H9 (cell line): ENCODE measurements around the gene SNX33. TPM values are rescaled to one million over a fixed set of nuclear protein-coding genes. Genes with fewer than 3 reads are reported as not detected.
"Not testable (repeated sequence)": the region's sequence is repeated elsewhere in the genome, so short reads cannot be mapped to it uniquely, and the experiment has no call there.

Experiments
- DNase-seq: peaks from one replicate; pipeline ENCODE4 v3.0.0-alpha.2; 2017
- H2AFZ ChIP-seq: one replicate; pipeline ENCODE4 v1.6.1; 2013; ENCODE audit warnings: mild to moderate bottlenecking, low read length, control low read depth, moderate library complexity
- H2AK5ac ChIP-seq: 2 replicates; pipeline ENCODE4 v1.6.1; 2013; ENCODE audit warnings: low read length, control low read depth, mixed read lengths; ENCODE audit not compliant: insufficient read length
- H2BK120ac ChIP-seq: one replicate; pipeline ENCODE4 v1.6.1; 2013; ENCODE audit warnings: low read depth, mild to moderate bottlenecking, low read length, control low read depth, inconsistent platforms; ENCODE audit not compliant: poor library complexity, severe bottlenecking
- H2BK12ac ChIP-seq: 2 replicates; pipeline ENCODE4 v1.6.1; 2013; ENCODE audit warnings: low read length, control low read depth, mixed read lengths, low read depth; ENCODE audit not compliant: insufficient read length
- H2BK15ac ChIP-seq: 2 replicates; pipeline ENCODE4 v1.6.1; 2013; ENCODE audit warnings: low read depth, low read length, control low read depth
- H2BK20ac ChIP-seq: one replicate; pipeline ENCODE4 v1.6.1; 2013; ENCODE audit warnings: low read depth, mild to moderate bottlenecking, low read length, control low read depth, inconsistent platforms; ENCODE audit not compliant: poor library complexity, severe bottlenecking
- H2BK5ac ChIP-seq: 2 replicates; pipeline ENCODE4 v1.6.1; 2013; ENCODE audit warnings: low read length, control low read depth, mixed read lengths; ENCODE audit not compliant: insufficient read length
- H3K14ac ChIP-seq: 2 replicates; pipeline ENCODE4 v1.6.1; 2013; ENCODE audit warnings: low read length, control low read depth; ENCODE audit not compliant: insufficient read depth
- H3K18ac ChIP-seq: 2 replicates; pipeline ENCODE4 v1.6.1; 2013; ENCODE audit warnings: low read depth, mild to moderate bottlenecking, mixed read lengths, low read length, control low read depth; ENCODE audit not compliant: insufficient read length
- H3K23ac ChIP-seq: 2 replicates; pipeline ENCODE4 v1.6.1; 2013; ENCODE audit warnings: low read length, control low read depth, mixed read lengths, low read depth; ENCODE audit not compliant: insufficient read length
- H3K23me2 ChIP-seq: 2 replicates; pipeline ENCODE4 v1.6.1; 2013; ENCODE audit warnings: low read depth, mild to moderate bottlenecking, mixed read lengths, low read length, control low read depth; ENCODE audit not compliant: insufficient read length, poor library complexity, severe bottlenecking
- H3K27ac ChIP-seq: 2 replicates; pipeline ENCODE4 v1.5.1; 2013; ENCODE audit warnings: low read length, control low read depth, mixed read lengths, low read depth; ENCODE audit not compliant: insufficient read length
- H3K27me3 ChIP-seq: 2 replicates; pipeline ENCODE4 v1.6.1; 2013; ENCODE audit warnings: low read length, control low read depth, inconsistent platforms; ENCODE audit not compliant: insufficient read depth
- H3K4ac ChIP-seq: 2 replicates; pipeline ENCODE4 v1.6.1; 2013; ENCODE audit warnings: low read depth, mild to moderate bottlenecking, control low read depth, inconsistent platforms, low read length, moderate library complexity
- H3K4me1 ChIP-seq: 2 replicates; pipeline ENCODE4 v1.6.1; 2013; ENCODE audit warnings: low read length, control low read depth, inconsistent platforms; ENCODE audit not compliant: insufficient read depth
- H3K4me2 ChIP-seq: 2 replicates; pipeline ENCODE4 v1.6.1; 2013; ENCODE audit warnings: low read length, control low read depth, mixed read lengths; ENCODE audit not compliant: insufficient read length, insufficient read depth
- H3K56ac ChIP-seq: 2 replicates; pipeline ENCODE4 v1.6.1; 2013; ENCODE audit warnings: low read depth, mild to moderate bottlenecking, mixed read lengths, low read length, control low read depth; ENCODE audit not compliant: insufficient read length
- H3K79me1 ChIP-seq: 2 replicates; pipeline ENCODE4 v1.6.1; 2013; ENCODE audit warnings: low read depth, mild to moderate bottlenecking, moderate library complexity, low read length, control low read depth, inconsistent platforms; ENCODE audit not compliant: insufficient read depth, poor library complexity, severe bottlenecking
- H3K79me2 ChIP-seq: 2 replicates; pipeline ENCODE4 v1.6.1; 2013; ENCODE audit warnings: low read length, control low read depth, inconsistent platforms; ENCODE audit not compliant: insufficient read depth
- H3K9ac ChIP-seq: 2 replicates; pipeline ENCODE4 v1.6.1; 2013; ENCODE audit warnings: low read length, control low read depth, mixed read lengths; ENCODE audit not compliant: insufficient read length; ENCODE audit errors: extremely low read depth
- H3K9me3 ChIP-seq: one replicate; pipeline ENCODE4 v1.6.1; 2013; ENCODE audit warnings: low read depth, low read length, inconsistent platforms; ENCODE audit not compliant: control insufficient read depth
- H3T11ph ChIP-seq: one replicate; pipeline ENCODE4 v1.6.1; 2013; ENCODE audit warnings: mild to moderate bottlenecking, low read length, control low read depth, inconsistent platforms
- H4K20me1 ChIP-seq: one replicate; pipeline ENCODE4 v1.6.1; 2013; ENCODE audit not compliant: control insufficient read depth, insufficient read length, insufficient read depth
- H4K5ac ChIP-seq: 2 replicates; pipeline ENCODE4 v1.6.1; 2013; ENCODE audit warnings: low read depth, mild to moderate bottlenecking, mixed read lengths, low read length, control low read depth; ENCODE audit not compliant: insufficient read length
- H4K8ac ChIP-seq: replicated peaks from 2 replicates; pipeline ENCODE4 v1.6.1; 2013; ENCODE audit warnings: low read length, control low read depth, mixed read lengths, low read depth; ENCODE audit not compliant: insufficient read length
- H4K91ac ChIP-seq: 2 replicates; pipeline ENCODE4 v1.6.1; 2013; ENCODE audit warnings: low read depth, mild to moderate bottlenecking, moderate library complexity, mixed read lengths, low read length, control low read depth; ENCODE audit not compliant: insufficient read length
- H3K27ac Mint-ChIP-seq, 3 experiments: 2 replicates in 2 of 3; 3 replicates in 1 of 3; pipeline ENCODE4 v1.8.0; 2020 to 2021; ENCODE audit warnings: mixed read lengths in 3 of 3, mild to moderate bottlenecking in 1 of 3, moderate library complexity in 1 of 3
- H3K27me3 Mint-ChIP-seq: 2 replicates; pipeline ENCODE4 v1.8.0; 2021; ENCODE audit warnings: low read depth, mild to moderate bottlenecking, moderate library complexity, mixed read lengths
- H3K36me3 Mint-ChIP-seq, 3 experiments: 2 replicates in 2 of 3; 3 replicates in 1 of 3; pipeline ENCODE4 v1.8.0; 2020 to 2021; ENCODE audit warnings: low read depth in 3 of 3, mixed read lengths in 3 of 3; ENCODE audit not compliant: insufficient read depth in 1 of 3
- H3K4me1 Mint-ChIP-seq, 2 experiments: 2 replicates each; pipeline ENCODE4 v1.8.0; 2020; ENCODE audit warnings: mixed read lengths in 2 of 2
- H3K4me3 Mint-ChIP-seq, 2 experiments: 2 replicates in 1 of 2; 3 replicates in 1 of 2; pipeline ENCODE4 v1.8.0; 2020 to 2021; ENCODE audit warnings: mild to moderate bottlenecking in 2 of 2, mixed read lengths in 2 of 2, moderate library complexity in 1 of 2
- H3K9me3 Mint-ChIP-seq, 2 experiments: 2 replicates in 1 of 2; 3 replicates in 1 of 2; pipeline ENCODE4 v1.8.0; 2020; ENCODE audit warnings: mild to moderate bottlenecking in 2 of 2, mixed read lengths in 2 of 2, moderate library complexity in 1 of 2
- WGBS: extraction: QIAGEN DNeasy Blood & Tissue Kit; methylation state at CpG from one replicate; pipeline ENCODE4 v1.1.7; 2013; ENCODE audit warnings: missing lambda C conversion rate, low lambda C conversion rate, mixed read lengths; ENCODE audit not compliant: insufficient read length; ENCODE audit errors: extremely low coverage; 5-methylcytosine and 5-hydroxymethylcytosine counted together
- total RNA-seq: library from RNA; stranded (reverse); gene quantifications from 2 replicates; pipeline ENCODE4 v1.2.1, GENCODE V29; 2021
- TF ChIP-seq, protein P1 (sequence below): fragments of 200-600 bp; sonication (generic); conservative IDR thresholded peaks from 3 replicates; pipeline ENCODE4 v1.8.0; 2021; ENCODE audit warnings: antibody characterized with exemption, mild to moderate bottlenecking

SNX33 gene
- total RNA-seq, 1 experiment from 2014 or later, result 17.7 TPM

DNA sequence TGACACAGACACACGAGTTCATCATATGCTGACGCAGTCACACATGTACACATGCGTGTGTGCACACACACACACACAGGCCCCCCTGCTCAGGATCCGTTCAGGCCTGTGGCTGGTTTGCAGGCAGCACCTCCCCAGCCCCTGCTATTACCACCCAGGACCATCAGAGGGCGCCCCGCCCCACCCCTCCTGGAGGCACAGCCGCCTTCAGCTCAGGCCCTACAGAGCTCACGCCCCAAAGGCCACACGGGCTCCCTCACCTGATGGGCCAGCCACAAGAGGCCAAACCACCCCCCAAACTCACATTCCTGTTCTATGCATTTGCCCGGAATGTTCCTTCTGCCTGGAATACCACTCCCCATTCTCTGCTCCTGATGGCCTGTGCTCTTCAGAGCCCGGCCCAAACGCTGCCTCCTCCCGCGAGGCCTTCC, 38.5 kb downstream of the SNX33 start:
- no CpG with 5 or more reads among the region's 14 CpGs for WGBS
- H3K27ac ChIP-seq, H3K27me3 Mint-ChIP-seq, H3K36me3 Mint-ChIP-seq, H3K4me2 ChIP-seq, H3K14ac ChIP-seq, H3K9me3 ChIP-seq, H3K79me2 ChIP-seq, H2BK120ac ChIP-seq, H3K18ac ChIP-seq, H2BK15ac ChIP-seq, H4K91ac ChIP-seq, H3K4me1 ChIP-seq, H3K4me3 Mint-ChIP-seq, H3K79me1 ChIP-seq, H3K56ac ChIP-seq, H3K4ac ChIP-seq, H2BK20ac ChIP-seq, H2BK12ac ChIP-seq, H4K5ac ChIP-seq, H3K23ac ChIP-seq, H3K27ac Mint-ChIP-seq, H3T11ph ChIP-seq, H3K23me2 ChIP-seq, H2BK5ac ChIP-seq, H3K27me3 ChIP-seq, H4K8ac ChIP-seq, H3K9me3 Mint-ChIP-seq, H3K9ac ChIP-seq, H2AK5ac ChIP-seq, H4K20me1 ChIP-seq, H2AFZ ChIP-seq: not testable (repeated sequence)
- H3K4me1 Mint-ChIP-seq, result peaks cover 6 to 14% of the 10 kb centered on the region in 2 experiments
- TF ChIP-seq, protein P1, sequence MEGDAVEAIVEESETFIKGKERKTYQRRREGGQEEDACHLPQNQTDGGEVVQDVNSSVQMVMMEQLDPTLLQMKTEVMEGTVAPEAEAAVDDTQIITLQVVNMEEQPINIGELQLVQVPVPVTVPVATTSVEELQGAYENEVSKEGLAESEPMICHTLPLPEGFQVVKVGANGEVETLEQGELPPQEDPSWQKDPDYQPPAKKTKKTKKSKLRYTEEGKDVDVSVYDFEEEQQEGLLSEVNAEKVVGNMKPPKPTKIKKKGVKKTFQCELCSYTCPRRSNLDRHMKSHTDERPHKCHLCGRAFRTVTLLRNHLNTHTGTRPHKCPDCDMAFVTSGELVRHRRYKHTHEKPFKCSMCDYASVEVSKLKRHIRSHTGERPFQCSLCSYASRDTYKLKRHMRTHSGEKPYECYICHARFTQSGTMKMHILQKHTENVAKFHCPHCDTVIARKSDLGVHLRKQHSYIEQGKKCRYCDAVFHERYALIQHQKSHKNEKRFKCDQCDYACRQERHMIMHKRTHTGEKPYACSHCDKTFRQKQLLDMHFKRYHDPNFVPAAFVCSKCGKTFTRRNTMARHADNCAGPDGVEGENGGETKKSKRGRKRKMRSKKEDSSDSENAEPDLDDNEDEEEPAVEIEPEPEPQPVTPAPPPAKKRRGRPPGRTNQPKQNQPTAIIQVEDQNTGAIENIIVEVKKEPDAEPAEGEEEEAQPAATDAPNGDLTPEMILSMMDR, result peak; percentile 83
- DNase-seq, result peak; percentile 89
